T47D (cell line): ENCODE measurements around the gene NUP98.
"Not testable (repeated sequence)": the region's sequence is repeated elsewhere in the genome, so short reads cannot be mapped to it uniquely, and the experiment has no call there.

Experiments used
- DNase-seq, 2 experiments: peaks; one replicate each; pipeline versions ENCODE4 v3.0.0 to v3.0.0-alpha.2; 2011 to 2012; ENCODE audit warnings: low read depth in 1 of 2, low spot score in 1 of 2
- JUND ChIP-seq: IDR thresholded peaks from 2 replicates; pipeline ENCODE4 v1.6.1; 2012; ENCODE audit warnings: low read depth
- in situ Hi-C: cut with HindIII; loops from 2 replicates; pipeline ENCODE4 v1.10.0; 2016; ENCODE audit warnings: low sequenced_read_pairs, low pct_unique_long_range_greater_than_20kb

Gene NUP98

DNA sequence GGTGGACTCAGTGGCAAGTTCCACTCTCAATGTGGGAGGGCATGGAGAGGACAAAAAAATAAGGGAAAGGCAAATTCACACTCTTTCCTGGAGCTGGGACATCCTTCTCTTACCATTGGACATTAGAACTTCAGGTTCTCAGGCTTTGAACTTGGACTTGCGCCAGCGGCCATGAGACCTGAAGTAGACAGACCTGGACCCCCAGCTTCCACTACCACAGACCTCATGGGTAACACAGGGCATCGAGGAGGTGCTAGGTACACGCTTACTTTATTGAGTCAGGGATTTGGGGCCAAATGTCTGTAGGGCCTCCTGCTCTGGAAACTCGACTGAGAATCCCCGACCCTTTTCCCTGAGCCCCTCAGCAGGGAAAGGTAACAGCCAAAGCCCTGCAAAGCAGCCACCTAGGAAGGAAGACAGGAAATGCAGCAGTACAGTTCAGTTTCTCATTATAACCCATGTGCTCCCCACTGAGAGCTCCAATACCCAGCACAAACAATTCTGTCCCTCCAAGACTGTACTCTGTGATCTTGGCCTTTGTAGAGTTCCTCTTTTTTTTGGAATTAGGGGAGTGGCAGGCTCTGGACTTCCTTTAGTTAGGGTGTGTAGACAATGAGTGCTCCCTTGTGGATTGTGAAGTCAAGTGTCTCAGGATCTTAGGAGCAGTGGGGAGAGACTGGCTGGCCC lies 131.9 kb downstream of the NUP98 start:
- in situ Hi-C loops: no loop called here
- TF ChIP-seq JUND: no peak
- DNase-seq: no peak

DNA sequence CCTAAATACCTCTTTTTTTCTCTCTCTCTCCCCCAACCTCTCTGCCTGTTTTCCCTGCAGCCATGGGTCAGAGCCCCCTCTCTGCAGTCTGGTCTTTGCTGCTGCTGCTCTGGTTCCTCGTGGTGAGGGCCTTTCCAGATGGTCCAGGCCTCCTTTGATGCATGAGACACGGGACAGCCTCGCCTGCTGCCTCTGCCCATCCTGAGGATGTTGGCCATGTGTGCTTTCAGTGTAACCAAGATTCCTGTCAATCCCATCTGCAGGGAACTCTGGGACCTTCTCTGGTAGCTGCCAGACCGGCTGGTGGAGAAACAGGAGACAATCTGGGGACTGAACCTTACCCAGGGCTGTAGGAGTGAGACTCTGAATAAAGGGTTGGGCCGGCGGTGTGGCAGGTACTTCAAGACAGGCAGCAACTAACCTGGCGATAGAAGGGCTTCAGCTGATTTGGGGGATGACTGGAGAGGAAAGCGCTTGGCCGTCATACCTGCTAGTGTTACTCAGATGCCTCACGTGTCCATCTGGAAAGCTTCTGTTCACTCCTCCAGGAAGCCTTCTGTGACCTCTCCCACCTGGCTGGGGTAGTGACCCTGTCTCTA lies 133.2 kb downstream of the NUP98 start:
- in situ Hi-C loops: no loop called here
- DNase-seq: no peak
- TF ChIP-seq JUND: no peak

DNA sequence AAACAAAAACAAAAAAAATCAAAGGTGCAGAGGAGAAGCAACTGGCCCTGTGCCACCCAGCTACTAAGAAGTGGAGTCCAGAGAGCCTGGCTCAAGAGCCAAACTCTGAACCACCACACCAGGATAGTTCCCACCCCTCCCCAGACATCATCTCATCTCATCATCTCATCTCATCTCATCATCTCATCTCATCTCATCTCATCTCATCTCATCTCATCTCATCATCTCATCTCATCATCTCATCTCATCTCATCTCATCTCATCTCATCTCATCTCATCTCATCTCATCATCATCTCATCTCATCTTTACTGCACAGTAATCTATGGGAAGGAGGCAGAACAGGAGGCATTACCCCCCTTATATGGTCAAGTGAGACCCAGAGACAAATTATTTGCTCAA lies 134.5 kb downstream of the NUP98 start:
- in situ Hi-C loops: no loop called here
- 0 out of 2 replicates have a peak, but pooled peaks have one; percentile 21 for TF ChIP-seq JUND

GRCh38 chr11:3660960-3661359 lies 136.4 kb downstream of the NUP98 start:
- no peak for DNase-seq
- TF ChIP-seq JUND: no peak
- in situ Hi-C loops: no loop called here

More for the DNA sequence above, 134.5 kb downstream of the NUP98 start:
- no peak for DNase-seq

GRCh38 chr11:3659595-3660515 lies 137.5 kb downstream of the NUP98 start:
- no peak for TF ChIP-seq JUND
- in situ Hi-C loops: no loop called here

GRCh38 chr11:3658252-3658651 lies 139.1 kb downstream of the NUP98 start:
- no peak for DNase-seq
- in situ Hi-C loops: no loop called here
- no peak for TF ChIP-seq JUND

More at GRCh38 chr11:3659595-3660515, 137.5 kb downstream of the NUP98 start:
- no peak for DNase-seq

DNA sequence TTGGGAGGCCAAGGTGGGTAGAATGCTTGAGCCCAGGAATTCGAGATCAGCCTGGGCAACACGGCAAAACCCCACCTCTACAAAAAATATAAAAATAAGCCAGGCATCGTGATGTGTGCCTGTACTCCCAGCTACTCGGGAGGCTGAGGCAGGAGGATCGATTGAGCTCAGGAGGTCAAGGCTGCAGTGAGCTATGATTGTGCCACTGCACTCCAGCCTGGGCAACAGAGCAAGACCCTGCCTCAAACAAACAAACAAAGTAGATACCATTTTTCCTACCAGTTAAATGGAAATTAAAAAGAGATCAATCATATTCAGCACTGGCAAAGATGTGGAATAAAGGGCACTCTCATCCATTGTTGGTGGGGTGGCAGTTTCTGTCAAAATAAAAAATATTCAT lies 140.0 kb downstream of the NUP98 start:
- in situ Hi-C loops, DNase-seq: not testable (repeated sequence)

- TF ChIP-seq JUND: no peak
- DNase-seq: no peak
- in situ Hi-C loops: no loop called here
Measured at GRCh38 chr11:3655547-3655946, 141.8 kb downstream of the NUP98 start.

- DNase-seq, in situ Hi-C loops: not testable (repeated sequence)
Measured at GRCh38 chr11:3652514-3652913, 144.8 kb downstream of the NUP98 start.

GRCh38 chr11:3649374-3649773 lies 148.0 kb downstream of the NUP98 start:
- in situ Hi-C loops, DNase-seq: not testable (repeated sequence)

DNA sequence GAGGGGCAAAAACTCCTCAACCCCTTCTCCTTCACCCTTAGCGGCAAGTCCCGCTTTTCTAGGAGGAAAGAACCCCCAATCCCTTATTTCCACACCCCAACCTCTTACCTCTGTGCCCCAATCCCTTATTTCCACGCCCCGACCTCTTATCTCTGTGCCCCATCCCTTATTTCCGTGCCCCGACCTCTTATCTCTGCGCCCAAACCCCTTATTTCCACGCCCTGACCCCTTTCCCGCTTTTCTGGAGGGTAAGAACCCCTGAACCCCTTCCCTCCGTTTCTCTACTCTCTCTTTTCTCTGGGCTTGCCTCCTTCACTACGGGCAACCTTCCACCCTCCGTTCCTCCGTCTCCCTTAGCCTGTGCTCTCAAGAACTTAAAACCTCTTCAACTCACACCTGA lies 148.5 kb downstream of the NUP98 start:
- in situ Hi-C loops, DNase-seq: not testable (repeated sequence)

GRCh38 chr11:3645552-3645951 lies 151.8 kb downstream of the NUP98 start:
- in situ Hi-C loops: no loop called here
- no peak for TF ChIP-seq JUND
- DNase-seq: no peak

DNA sequence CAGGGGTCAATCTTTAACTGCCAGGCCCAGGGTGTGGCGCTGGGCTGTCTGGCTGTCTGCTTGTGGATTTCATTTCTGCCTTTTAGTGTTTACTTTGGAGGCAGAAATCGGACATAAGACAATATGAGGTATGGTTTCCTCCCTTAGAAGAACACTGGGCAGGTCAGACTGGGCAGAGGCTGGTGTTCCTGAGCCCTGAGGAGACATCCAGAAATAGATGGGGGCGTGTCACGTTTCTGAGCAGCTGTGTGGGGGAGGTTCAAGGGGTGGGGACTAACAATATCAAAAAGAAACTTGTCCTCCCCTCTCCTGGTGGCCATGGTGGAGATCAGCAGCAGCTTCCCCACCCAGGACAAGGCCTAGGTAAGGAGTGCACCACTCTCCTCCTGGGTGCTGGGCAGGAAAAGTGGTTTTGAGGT lies 152.5 kb downstream of the NUP98 start, which contains the start of gene ART1:
Gene ART1, plus strand, starts transcription at position 312 of the 419 bp plus-strand sequence. CDS start 14,086 bp downstream, outside the sequence.
- TF ChIP-seq JUND: no peak
- in situ Hi-C loops: no loop called here
- DNase-seq: no peak

DNA sequence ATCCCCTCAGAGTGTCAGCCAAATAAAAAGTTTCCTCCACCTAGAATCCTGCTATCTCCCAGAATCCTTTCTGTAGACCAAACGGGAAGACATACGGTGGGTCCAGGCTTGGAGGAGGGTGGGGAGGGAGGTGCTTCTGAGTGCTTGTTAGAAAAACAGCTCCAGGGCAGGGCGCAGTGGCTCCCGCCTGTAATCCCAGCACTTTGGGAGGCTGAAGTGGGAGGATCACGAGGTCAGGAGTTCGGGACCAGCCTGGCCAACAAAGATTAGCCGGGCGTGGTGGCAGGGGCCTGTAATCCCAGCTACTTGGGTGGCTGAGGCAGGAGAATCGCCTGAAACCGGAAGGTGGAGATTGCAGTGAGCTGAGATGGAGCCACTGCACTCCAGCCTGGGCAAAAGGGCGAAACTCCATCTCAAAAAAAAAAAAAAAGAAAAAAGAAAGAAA lies 154.2 kb downstream of the NUP98 start:
- DNase-seq, in situ Hi-C loops: not testable (repeated sequence)
